Panc1 (cell line): ENCODE data around the gene CUX1.

ENCODE experiments used
- CTCF ChIP-seq: fragments of 450-650 bp; IDR thresholded peaks from 2 replicates; pipeline ENCODE4 v1.5.1; 2017; ENCODE audit warnings: mild to moderate bottlenecking
- SIN3A ChIP-seq: IDR thresholded peaks from 2 replicates; pipeline ENCODE4 v1.6.1; 2012; ENCODE audit warnings: low read depth, mild to moderate bottlenecking, low read length, moderate library complexity, borderline replicate concordance; ENCODE audit not compliant: insufficient read depth
- TCF7L2 ChIP-seq: IDR thresholded peaks from 2 replicates; pipeline ENCODE4 v1.6.1; 2011; ENCODE audit warnings: mild to moderate bottlenecking, low read depth, low read length, inconsistent platforms

GRCh38 chr7:101898106-101898505 lies 80.7 kb downstream of the CUX1 start:
- TF ChIP-seq CTCF = no peak
- TF ChIP-seq TCF7L2 = no peak
- TF ChIP-seq SIN3A = no peak
